Astrocyte (in vitro differentiated cells and primary cell): ENCODE results near the gene CDC42EP3.

ENCODE experiments used
- EZH2 ChIP-seq: IDR thresholded peaks from 2 replicates; pipeline ENCODE4 v1.6.1; 2012; ENCODE audit warnings: mild to moderate bottlenecking, low read length, inconsistent platforms; ENCODE audit not compliant: insufficient read depth
- TF ChIP-seq, protein P1 (sequence below): IDR thresholded peaks from 2 replicates; pipeline ENCODE4 v1.5.1; 2011; ENCODE audit warnings: low read depth, mild to moderate bottlenecking, inconsistent platforms, low read length, moderate library complexity; ENCODE audit not compliant: insufficient read depth

DNA sequence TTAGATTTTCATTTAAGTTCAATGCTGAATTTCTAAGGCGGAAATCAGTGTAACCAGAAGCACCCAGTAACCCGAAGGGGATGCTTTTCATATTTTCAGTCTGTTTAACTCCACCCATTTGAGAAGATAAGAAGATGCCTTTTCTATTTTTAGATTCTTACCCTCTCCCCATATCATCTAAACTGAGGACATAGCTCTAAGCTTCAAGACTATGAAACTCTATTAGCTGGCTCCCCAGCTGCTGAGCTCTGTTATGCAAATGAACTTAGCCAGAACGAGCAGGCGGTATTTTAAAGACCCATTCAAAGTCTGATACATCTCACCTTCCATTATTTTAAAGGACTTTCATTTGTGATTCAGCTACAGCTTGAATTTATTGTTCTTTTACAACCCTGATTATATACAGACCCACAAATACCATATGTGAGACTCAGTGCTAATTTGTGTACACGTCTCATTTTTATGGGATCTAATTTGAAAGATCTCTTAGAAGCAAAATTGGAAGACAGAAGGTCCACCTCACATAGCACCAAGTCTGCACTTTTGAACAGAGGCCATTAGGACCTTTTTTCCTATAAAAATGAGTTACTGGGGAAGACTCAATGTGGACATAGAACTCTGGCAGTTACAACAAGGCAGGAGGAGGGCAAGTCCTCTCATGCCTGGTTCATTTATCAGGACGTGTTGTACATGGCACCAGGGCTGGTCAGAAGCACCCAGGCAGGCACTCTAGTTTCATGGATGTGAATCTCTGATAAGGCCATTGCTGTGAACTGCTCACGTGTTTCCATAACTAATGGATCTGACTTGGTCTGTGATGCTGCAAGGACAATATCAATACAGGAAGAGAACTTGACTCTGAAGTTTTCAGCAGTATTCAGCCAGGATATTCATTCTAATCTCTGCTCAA, 16.3 kb downstream of the CDC42EP3 start:
- TF ChIP-seq, protein P1, sequence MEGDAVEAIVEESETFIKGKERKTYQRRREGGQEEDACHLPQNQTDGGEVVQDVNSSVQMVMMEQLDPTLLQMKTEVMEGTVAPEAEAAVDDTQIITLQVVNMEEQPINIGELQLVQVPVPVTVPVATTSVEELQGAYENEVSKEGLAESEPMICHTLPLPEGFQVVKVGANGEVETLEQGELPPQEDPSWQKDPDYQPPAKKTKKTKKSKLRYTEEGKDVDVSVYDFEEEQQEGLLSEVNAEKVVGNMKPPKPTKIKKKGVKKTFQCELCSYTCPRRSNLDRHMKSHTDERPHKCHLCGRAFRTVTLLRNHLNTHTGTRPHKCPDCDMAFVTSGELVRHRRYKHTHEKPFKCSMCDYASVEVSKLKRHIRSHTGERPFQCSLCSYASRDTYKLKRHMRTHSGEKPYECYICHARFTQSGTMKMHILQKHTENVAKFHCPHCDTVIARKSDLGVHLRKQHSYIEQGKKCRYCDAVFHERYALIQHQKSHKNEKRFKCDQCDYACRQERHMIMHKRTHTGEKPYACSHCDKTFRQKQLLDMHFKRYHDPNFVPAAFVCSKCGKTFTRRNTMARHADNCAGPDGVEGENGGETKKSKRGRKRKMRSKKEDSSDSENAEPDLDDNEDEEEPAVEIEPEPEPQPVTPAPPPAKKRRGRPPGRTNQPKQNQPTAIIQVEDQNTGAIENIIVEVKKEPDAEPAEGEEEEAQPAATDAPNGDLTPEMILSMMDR, result no peak
- TF ChIP-seq EZH2, result no peak
